GM23338 (cell line): ENCODE results near the gene CYP11A1. TPM values are rescaled to one million over a fixed set of nuclear protein-coding genes. Genes with fewer than 3 reads are reported as not detected.

Experiments
- ATAC-seq: fragments of 200-7000 bp; cut with Tn5 transposase; 3 replicates; pipeline ENCODE4 v1.9.1; 2020
- DNase-seq: peaks from one replicate; pipeline ENCODE4 v3.0.0-alpha.2; 2015; ENCODE audit warnings: low spot score
- H2AFZ ChIP-seq: fragments of 200-600 bp; sonication (generic); 2 replicates; pipeline ENCODE4 v1.8.0; 2016; ENCODE audit warnings: antibody characterized with exemption, mild to moderate bottlenecking, moderate library complexity
- H3F3A ChIP-seq: fragments of 200-600 bp; sonication (generic); replicated peaks from 2 replicates; pipeline ENCODE4 v1.8.0; 2017; ENCODE audit warnings: antibody characterized with exemption, mixed run types, low read depth
- H3K27ac ChIP-seq: fragments of 200-600 bp; sonication (generic); 2 replicates; pipeline ENCODE4 v1.6.1; 2016; ENCODE audit warnings: low read depth
- H3K27me3 ChIP-seq: fragments of 200-600 bp; sonication (generic); 2 replicates; pipeline ENCODE4 v1.8.0; 2016; ENCODE audit warnings: mild to moderate bottlenecking, mixed run types, moderate library complexity; ENCODE audit not compliant: insufficient read depth
- H3K36me3 ChIP-seq: fragments of 200-600 bp; sonication (generic); 2 replicates; pipeline ENCODE4 v1.8.0; 2016; ENCODE audit warnings: mild to moderate bottlenecking; ENCODE audit not compliant: insufficient read depth
- H3K4me1 ChIP-seq: fragments of 200-600 bp; sonication (generic); 2 replicates; pipeline ENCODE4 v1.8.0; 2016; ENCODE audit warnings: mild to moderate bottlenecking, moderate library complexity; ENCODE audit not compliant: insufficient read depth
- H3K4me2 ChIP-seq: fragments of 200-600 bp; sonication (generic); 2 replicates; pipeline ENCODE4 v1.7.1; 2017; ENCODE audit warnings: mixed run types
- H3K4me3 ChIP-seq: fragments of 200-600 bp; sonication (generic); 2 replicates; pipeline ENCODE4 v1.6.1; 2016; ENCODE audit warnings: mixed run types
- H3K79me2 ChIP-seq: fragments of 200-600 bp; sonication (generic); replicated peaks from 2 replicates; pipeline ENCODE4 v1.8.0; 2017; ENCODE audit warnings: mild to moderate bottlenecking; ENCODE audit not compliant: insufficient read depth
- H3K9me2 ChIP-seq: fragments of 200-600 bp; sonication (generic); 2 replicates; pipeline ENCODE4 v1.8.0; 2017; ENCODE audit not compliant: insufficient read depth
- H4K20me1 ChIP-seq: fragments of 200-600 bp; sonication (generic); replicated peaks from 2 replicates; pipeline ENCODE4 v1.8.0; 2017; ENCODE audit warnings: mild to moderate bottlenecking; ENCODE audit not compliant: insufficient read depth
- H3K27ac Mint-ChIP-seq: 2 replicates; pipeline ENCODE4 v1.8.0; 2020; ENCODE audit warnings: inconsistent platforms, mild to moderate bottlenecking, moderate library complexity, mixed read lengths
- H3K27me3 Mint-ChIP-seq: 3 replicates; pipeline ENCODE4 v1.8.0; 2022; ENCODE audit warnings: low read depth, mild to moderate bottlenecking, moderate library complexity, mixed read lengths, inconsistent platforms; ENCODE audit not compliant: insufficient read depth, poor library complexity
- H3K36me3 Mint-ChIP-seq: 3 replicates; pipeline ENCODE4 v1.8.0; 2021; ENCODE audit warnings: low read depth, mild to moderate bottlenecking, inconsistent platforms, moderate library complexity, mixed read lengths
- H3K4me1 Mint-ChIP-seq: 3 replicates; pipeline ENCODE4 v1.8.0; 2020; ENCODE audit warnings: mild to moderate bottlenecking, inconsistent platforms, mixed read lengths
- H3K4me3 Mint-ChIP-seq: 3 replicates; pipeline ENCODE4 v1.8.0; 2021; ENCODE audit warnings: moderate library complexity, mild to moderate bottlenecking, inconsistent platforms, mixed read lengths
- H3K9me3 Mint-ChIP-seq: 3 replicates; pipeline ENCODE4 v1.8.0; 2020; ENCODE audit warnings: moderate library complexity, mild to moderate bottlenecking, inconsistent platforms, mixed read lengths
- CREB1 ChIP-seq: fragments of 250-450 bp; sonication (Bioruptor Pico); IDR thresholded peaks from 2 replicates; pipeline ENCODE4 v1.5.0; 2020; ENCODE audit warnings: low read depth, mild to moderate bottlenecking, moderate library complexity
- CTCF ChIP-seq, 2 experiments: fragments of 200-600 bp in 1 of 2; sonication (generic) in 1 of 2; conservative IDR thresholded peaks; 2 replicates each; pipeline versions ENCODE4 v1.5.1 to v1.6.1; 2016 to 2017; ENCODE audit warnings: antibody characterized with exemption in 2 of 2, low read depth in 2 of 2, mild to moderate bottlenecking in 2 of 2, moderate library complexity in 1 of 2
- ETS1 ChIP-seq: IDR thresholded peaks from 2 replicates; pipeline ENCODE4 v1.6.1; 2016; ENCODE audit warnings: antibody characterized with exemption
- EZH2 ChIP-seq: fragments of 200-600 bp; sonication (generic); IDR thresholded peaks from one replicate; pipeline ENCODE4 v1.8.0; 2017; ENCODE audit warnings: antibody characterized with exemption, mild to moderate bottlenecking, low read depth; ENCODE audit not compliant: unreplicated experiment
- NANOG ChIP-seq: IDR thresholded peaks from 2 replicates; pipeline ENCODE4 v1.6.1; 2016; ENCODE audit warnings: antibody characterized with exemption, borderline replicate concordance
- REST ChIP-seq: IDR thresholded peaks from one replicate; pipeline ENCODE4 v1.6.1; 2018; ENCODE audit warnings: antibody characterized with exemption; ENCODE audit not compliant: unreplicated experiment
- STAT1 ChIP-seq: IDR thresholded peaks from one replicate; pipeline ENCODE4 v1.6.1; 2016; ENCODE audit warnings: antibody characterized with exemption; ENCODE audit not compliant: unreplicated experiment
- polyA plus RNA-seq: library from polyadenylated mRNA; unstranded; fragments of >200 nt; fragmentation: Nextera tagmentation; extraction: Ambion mirVana; gene quantifications from 2 replicates; pipeline ENCODE4 v1.2.1, GENCODE V29; 2016
- total RNA-seq: library from RNA; depleted of rRNA; stranded (reverse); fragments of >200 nt; shearing (Covaris generic); gene quantifications from 2 replicates; pipeline ENCODE4 v1.2.3, GENCODE V29; 2014

The CYP11A1 gene
- total and polyA plus RNA-seq, 2 experiments from 2014 or later, result 1.2 to 1.7 TPM

- TF ChIP-seq NANOG (no peak), EZH2 (no peak), STAT1 (no peak), CREB1 (CRISPR knock-in tag) (no peak), REST (no peak), CTCF (conservative IDR thresholded peaks at IDR 0.05; ENCODE audit: low read depth in 2 of 2) (no peak), ETS1 (no peak)
Measured at GRCh38 chr15:74352393-74352910, 15.0 kb downstream of the CYP11A1 start (continued).

GRCh38 chr15:74351670-74352069 is 15.8 kb downstream of the CYP11A1 start:
- H3K9me3 Mint-ChIP-seq, result peaks cover 30% of the 10 kb centered on the region
- no peak for DNase-seq
- Histone ChIP-seq H3F3A (0 out of 2 replicates have a peak, but pooled peaks cover 3% of the 10 kb centered on the region), H4K20me1 (no peaks in the 10 kb centered on the region), H3K79me2 (no peaks in the 10 kb centered on the region), H3K9me2 (no peaks in the 10 kb centered on the region), H3K4me2 (peak overlapping the region; percentile 61), H3K4me1 (peaks cover 17% of the 10 kb centered on the region), H2AFZ (peak overlapping the region; percentile 88), H3K4me3 (no peak overlapping the region), H3K27ac (no peak overlapping the region), H3K36me3 (no peaks in the 10 kb centered on the region), H3K27me3 (no peaks in the 10 kb centered on the region)
- no peak overlapping the region for H3K4me3 Mint-ChIP-seq
- ATAC-seq, result no peak
- H3K27ac Mint-ChIP-seq, result no peak overlapping the region
- peaks cover 21% of the 10 kb centered on the region for H3K4me1 Mint-ChIP-seq
- peaks cover 29% of the 10 kb centered on the region for H3K36me3 Mint-ChIP-seq
- peaks cover 7% of the 10 kb centered on the region for H3K27me3 Mint-ChIP-seq
- no peak for TF ChIP-seq STAT1
